ENCODE results near the gene UBP1. TPM values are rescaled to one million over a fixed set of nuclear protein-coding genes. Genes with fewer than 3 reads are reported as not detected.

The UBP1 gene
- total RNA-seq, 1 donor from 2014 or later: 36.6 TPM

GRCh38 chr3:33398410-33398809, 41.8 kb downstream of the UBP1 start:
- no peak for ATAC-seq (ENCODE audit: poor library complexity)
- DNase-seq: no peak
- intact Hi-C loops (cut with DNase I): no loop called here

- intact Hi-C loops (cut with DNase I): no loop called here
- ATAC-seq (ENCODE audit: poor library complexity): no peak
These were observed 44.3 kb downstream of the UBP1 start for GRCh38 chr3:33395900-33396299.

GRCh38 chr3:33394403-33395054, 45.7 kb downstream of the UBP1 start:
- intact Hi-C loops (cut with DNase I): no loop called here
- DNase-seq (no peak), ATAC-seq (ENCODE audit: poor library complexity) (no peak)

More at GRCh38 chr3:33395900-33396299, 44.3 kb downstream of the UBP1 start:
- no peak for DNase-seq

DNA sequence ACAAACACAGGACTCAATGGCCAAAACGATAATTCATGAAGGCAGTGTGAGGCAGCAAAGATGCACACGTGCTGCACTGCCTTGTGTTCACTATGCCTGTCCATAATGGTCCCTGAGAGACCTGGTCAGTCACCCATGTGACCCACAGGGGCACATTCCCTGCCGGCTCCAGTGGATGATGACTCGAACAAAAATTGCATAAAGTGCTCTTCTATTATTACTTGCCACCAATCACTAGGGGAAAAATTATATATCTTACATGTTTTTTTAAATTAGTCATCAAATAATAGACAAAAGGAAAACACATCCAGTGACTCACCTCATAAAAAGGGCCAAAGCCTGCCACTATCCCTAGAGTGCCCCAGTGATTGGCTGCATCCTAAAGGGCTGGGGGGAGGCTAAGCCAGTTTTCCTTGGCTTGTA, 47.5 kb downstream of the UBP1 start:
- no peak for ATAC-seq (ENCODE audit: poor library complexity)
- no peak for DNase-seq
- intact Hi-C loops (cut with DNase I): no loop called here

DNA sequence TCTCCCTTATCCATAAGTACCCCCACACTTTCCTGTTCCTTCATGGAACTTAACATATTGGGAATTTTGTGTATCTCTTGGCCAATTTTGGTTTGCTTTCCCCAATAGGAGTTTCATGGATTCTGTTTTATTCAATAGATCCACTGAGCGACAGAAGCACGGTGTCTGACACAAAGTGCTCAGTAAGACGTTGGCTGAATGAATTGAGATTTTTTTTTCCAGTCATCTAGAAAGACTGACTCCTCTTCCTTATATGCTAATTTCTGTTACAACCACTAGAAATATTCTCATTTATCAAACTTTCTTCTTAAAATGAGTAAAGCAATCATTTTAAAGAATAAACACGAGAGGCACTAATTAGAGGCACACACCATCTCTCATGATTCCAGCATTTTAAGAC, 48.1 kb downstream of the UBP1 start:
- no peak for DNase-seq
- intact Hi-C loops (cut with DNase I): no loop called here
- ATAC-seq (ENCODE audit: poor library complexity): no peak

DNA sequence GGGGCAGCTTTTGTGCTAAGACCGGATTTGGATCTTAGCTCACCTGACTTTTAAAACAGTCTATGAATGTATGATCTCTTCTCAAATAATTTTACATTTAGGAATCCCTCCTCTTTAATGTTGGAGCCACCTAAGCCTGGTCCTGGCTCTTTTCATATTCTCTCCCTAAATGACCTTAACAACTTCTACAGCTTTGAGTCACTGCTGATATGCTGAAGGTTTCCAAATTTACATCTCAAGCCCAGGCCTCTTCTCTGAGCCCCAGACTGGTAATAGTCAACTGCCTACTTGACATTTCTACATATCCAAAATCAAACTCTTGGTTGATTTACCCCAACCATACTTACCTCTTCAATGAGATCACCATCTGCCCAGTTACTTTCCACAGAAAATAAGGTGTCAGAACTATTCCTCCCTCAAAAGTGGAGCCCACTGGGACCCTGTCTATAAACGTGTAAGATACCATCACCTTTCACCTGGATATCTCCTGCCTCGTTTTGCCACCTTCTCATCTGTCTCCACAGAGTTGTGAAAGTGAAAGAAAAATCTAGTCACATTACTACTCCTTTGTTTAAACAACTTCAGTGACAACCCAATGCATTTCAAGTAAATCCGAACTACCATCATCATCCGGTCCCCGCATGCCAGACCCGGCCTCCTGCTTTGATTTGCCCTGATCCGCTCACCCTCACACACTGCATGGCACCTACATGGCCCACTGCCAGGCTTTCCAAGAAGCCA, 48.8 kb downstream of the UBP1 start:
- intact Hi-C loops (cut with DNase I): no loop called here
- DNase-seq: no peak
- ATAC-seq (ENCODE audit: poor library complexity): no peak

DNA sequence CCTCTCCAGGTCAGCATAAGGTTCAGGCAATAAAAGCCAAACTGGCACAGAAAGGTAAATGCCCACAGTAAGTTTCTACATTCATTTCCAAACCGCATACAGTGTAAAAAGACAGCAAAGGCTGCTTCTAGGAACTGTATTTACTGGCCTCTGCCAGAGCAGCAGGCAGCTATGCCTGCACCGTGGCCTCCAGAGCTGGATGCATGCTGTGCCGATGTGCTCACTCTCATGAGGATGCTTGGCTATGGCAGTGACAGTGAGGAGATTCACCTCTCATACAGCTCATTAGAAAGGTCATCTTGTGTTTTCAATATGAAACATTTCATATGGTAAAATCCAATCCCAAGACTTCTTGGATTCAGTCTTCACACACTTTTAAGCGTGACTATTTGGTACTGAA, 50.3 kb downstream of the UBP1 start:
- ATAC-seq (ENCODE audit: poor library complexity): peak; percentile 20
- no peak for DNase-seq
- intact Hi-C loops (cut with DNase I): no loop called here

- ATAC-seq (ENCODE audit: poor library complexity) (no peak), DNase-seq (no peak)
- intact Hi-C loops (cut with DNase I): no loop called here
These were observed 51.7 kb downstream of the UBP1 start for GRCh38 chr3:33388374-33389100.

- no peak for DNase-seq
- ATAC-seq (ENCODE audit: poor library complexity): no peak
- intact Hi-C loops (cut with DNase I): no loop called here
These were observed 53.6 kb downstream of the UBP1 start for GRCh38 chr3:33386631-33387030.

DNA sequence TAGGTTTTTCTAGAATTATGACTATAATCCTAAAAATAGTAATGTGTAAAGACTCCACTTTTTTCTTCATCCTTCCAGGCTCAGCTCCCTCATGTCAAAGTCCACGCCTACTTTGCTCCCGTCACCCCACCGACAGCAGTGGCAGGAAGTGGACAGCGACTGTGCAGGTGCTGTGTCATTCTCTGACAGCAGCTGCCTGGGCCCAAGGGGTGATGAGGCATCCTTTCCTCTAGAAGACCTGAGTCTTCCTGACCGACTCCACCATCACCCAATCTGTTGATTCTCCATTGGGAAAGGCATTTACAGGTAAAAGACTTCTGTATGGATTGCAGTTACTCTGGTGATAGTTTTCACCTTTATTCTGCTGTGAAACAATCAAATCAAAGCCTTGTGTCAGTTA, 54.8 kb downstream of the UBP1 start:
- no peak for ATAC-seq (ENCODE audit: poor library complexity)
- intact Hi-C loops (cut with DNase I): no loop called here
- no peak for DNase-seq

DNA sequence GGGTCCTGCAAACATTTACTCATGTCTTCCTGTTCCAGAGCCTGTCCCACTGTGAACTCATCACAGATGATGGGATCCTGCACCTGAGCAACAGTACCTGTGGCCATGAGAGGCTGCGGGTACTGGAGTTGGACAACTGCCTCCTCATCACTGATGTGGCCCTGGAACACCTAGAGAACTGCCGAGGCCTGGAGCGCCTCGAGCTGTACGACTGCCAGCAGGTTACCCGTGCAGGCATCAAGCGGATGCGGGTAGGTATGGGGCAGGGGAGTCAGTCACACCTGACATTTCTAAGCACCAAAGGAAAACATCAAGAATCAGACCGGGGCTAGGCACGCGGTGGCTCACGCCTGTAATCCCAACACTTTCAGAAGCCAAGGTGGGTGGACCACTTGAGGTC, 56.3 kb downstream of the UBP1 start:
- intact Hi-C loops (cut with DNase I): no loop called here
- ATAC-seq (ENCODE audit: poor library complexity) (no peak), DNase-seq (no peak)

GRCh38 chr3:33380653-33381052, 59.6 kb downstream of the UBP1 start:
- ATAC-seq (ENCODE audit: poor library complexity): no peak
- intact Hi-C loops (cut with DNase I): no loop called here
- no peak for DNase-seq

- intact Hi-C loops (cut with DNase I): no loop called here
These were observed 62.3 kb downstream of the UBP1 start for GRCh38 chr3:33377931-33378330.

GRCh38 chr3:33377489-33377888, 62.7 kb downstream of the UBP1 start:
- ATAC-seq (ENCODE audit: poor library complexity) (no peak), DNase-seq (no peak)
- intact Hi-C loops (cut with DNase I): no loop called here

More at GRCh38 chr3:33377931-33378330, 62.3 kb downstream of the UBP1 start:
- ATAC-seq (ENCODE audit: poor library complexity) (no peak), DNase-seq (no peak)

- ATAC-seq (ENCODE audit: poor library complexity) (no peak), DNase-seq (no peak)
- intact Hi-C loops (cut with DNase I): loop anchor here (5.0 kb wide), 1 partner anchor 241 kb away; no protein-coding TSS in a partner anchor
These were observed 67.1 kb downstream of the UBP1 start for GRCh38 chr3:33373082-33373437.

DNA sequence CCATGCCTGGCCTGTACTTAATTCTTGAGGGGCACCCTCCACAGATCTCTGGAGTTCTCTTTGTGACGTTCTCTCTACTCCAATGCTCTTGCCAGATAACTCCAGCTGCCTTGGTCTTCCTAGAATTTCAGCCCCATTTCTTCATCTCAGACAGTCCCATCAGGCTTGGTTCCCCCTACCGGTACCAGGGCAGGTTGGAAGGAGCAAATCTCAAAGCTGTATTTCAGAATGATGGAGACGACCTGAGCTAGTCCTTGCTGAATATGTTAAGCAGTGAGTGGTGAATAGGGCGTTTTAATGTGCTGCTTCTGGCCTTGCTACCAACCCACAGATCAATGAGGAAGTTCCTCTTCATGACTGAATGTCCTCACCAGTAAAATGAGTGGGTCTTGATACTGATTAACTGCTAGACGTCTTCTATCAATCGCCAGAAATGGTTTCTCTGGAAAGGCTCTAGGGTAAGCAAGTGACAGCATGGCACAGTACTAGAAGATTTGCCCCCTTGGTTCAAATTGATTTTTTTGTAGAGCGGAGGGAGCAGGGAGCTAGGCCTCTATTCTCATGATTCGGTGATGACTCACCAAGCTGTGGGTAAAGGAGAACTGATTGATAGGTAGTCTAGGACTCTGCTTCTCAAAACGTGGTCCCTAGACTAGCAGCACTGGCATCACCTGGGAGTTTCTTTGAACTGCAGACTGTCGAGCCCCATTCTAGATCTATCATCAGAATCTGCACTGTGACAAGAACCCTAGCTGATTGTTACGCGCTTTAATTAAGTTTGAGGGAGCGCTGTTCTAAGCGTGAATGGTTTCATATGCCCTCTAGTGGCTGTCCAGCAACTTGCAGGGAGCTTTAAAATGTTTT, 67.8 kb downstream of the UBP1 start:
- ATAC-seq (ENCODE audit: poor library complexity) (peak; percentile 74), DNase-seq (no peak)
- intact Hi-C loops (cut with DNase I): loop anchor here (5.0 kb wide), 1 partner anchor 240 kb away; no protein-coding TSS in a partner anchor

GRCh38 chr3:33364531-33365128, 75.6 kb downstream of the UBP1 start:
- intact Hi-C loops (cut with DNase I): no loop called here
- DNase-seq: no peak
- no peak for ATAC-seq (ENCODE audit: poor library complexity)

- DNase-seq (no peak), ATAC-seq (ENCODE audit: poor library complexity) (no peak)
- intact Hi-C loops (cut with DNase I): no loop called here
These were observed 76.1 kb downstream of the UBP1 start for GRCh38 chr3:33364060-33364459.
